H1 (cell line): ENCODE data around the gene IRGQ. TPM values are rescaled to one million over a fixed set of nuclear protein-coding genes. Genes with fewer than 3 reads are reported as not detected.

Source experiments
- ATF2 ChIP-seq: IDR thresholded peaks from 2 replicates; pipeline ENCODE4 v1.6.1; 2012; ENCODE audit warnings: low read length, inconsistent platforms
- POU5F1 ChIP-seq: IDR thresholded peaks from 2 replicates; pipeline ENCODE4 v1.6.1; 2011; ENCODE audit warnings: low read depth, mild to moderate bottlenecking, low read length, moderate library complexity
- SRF ChIP-seq: IDR thresholded peaks from 2 replicates; pipeline ENCODE4 v1.6.1; 2011; ENCODE audit warnings: mild to moderate bottlenecking, low read depth, low read length, moderate library complexity
- polyA plus RNA-seq, 7 experiments: library from polyadenylated mRNA; depleted of rRNA in 3 of 7; stranded (reverse) in 5 of 7; unstranded in 2 of 7; fragments of >200 nt in 5 of 7; fragments of 200-250 nt in 2 of 7; gene quantifications; 1 replicate in 5 of 7; 2 replicates in 1 of 7; 4 replicates in 1 of 7; pipeline versions ENCODE4 v1.2.1 to v1.2.3, GENCODE V29; 2011 to 2013; ENCODE audit warnings: missing spikeins in 2 of 7, mixed read lengths in 2 of 7
- total RNA-seq: library from RNA; stranded (reverse); fragmentation: NEBNext Ultra II Directional; extraction: Animal tissue kit (Norgen Biotek cat#: 25700); gene quantifications from 2 replicates; pipeline ENCODE4 v1.2.1, GENCODE V29; 2021
- TF ChIP-seq, protein P1 (sequence below), 3 experiments: IDR thresholded peaks; 1 replicate in 2 of 3; 2 replicates in 1 of 3; pipeline versions ENCODE4 v1.5.1 to v1.6.1; 2011; ENCODE audit warnings: low read length in 3 of 3, mild to moderate bottlenecking in 3 of 3, inconsistent platforms in 2 of 3, low read depth in 1 of 3, moderate library complexity in 1 of 3; ENCODE audit not compliant: insufficient read depth in 1 of 3; ENCODE audit errors: control extremely low read depth in 1 of 3

The IRGQ gene
- total and polyA plus RNA-seq, 2 of the 8 experiments (the other 6 are each of a cell fraction or from before 2014, with no cell fraction given): 16.0 to 42.9 TPM

- TF ChIP-seq, protein P1, sequence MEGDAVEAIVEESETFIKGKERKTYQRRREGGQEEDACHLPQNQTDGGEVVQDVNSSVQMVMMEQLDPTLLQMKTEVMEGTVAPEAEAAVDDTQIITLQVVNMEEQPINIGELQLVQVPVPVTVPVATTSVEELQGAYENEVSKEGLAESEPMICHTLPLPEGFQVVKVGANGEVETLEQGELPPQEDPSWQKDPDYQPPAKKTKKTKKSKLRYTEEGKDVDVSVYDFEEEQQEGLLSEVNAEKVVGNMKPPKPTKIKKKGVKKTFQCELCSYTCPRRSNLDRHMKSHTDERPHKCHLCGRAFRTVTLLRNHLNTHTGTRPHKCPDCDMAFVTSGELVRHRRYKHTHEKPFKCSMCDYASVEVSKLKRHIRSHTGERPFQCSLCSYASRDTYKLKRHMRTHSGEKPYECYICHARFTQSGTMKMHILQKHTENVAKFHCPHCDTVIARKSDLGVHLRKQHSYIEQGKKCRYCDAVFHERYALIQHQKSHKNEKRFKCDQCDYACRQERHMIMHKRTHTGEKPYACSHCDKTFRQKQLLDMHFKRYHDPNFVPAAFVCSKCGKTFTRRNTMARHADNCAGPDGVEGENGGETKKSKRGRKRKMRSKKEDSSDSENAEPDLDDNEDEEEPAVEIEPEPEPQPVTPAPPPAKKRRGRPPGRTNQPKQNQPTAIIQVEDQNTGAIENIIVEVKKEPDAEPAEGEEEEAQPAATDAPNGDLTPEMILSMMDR (IDR thresholded peaks at IDR 0.05; ENCODE audit: control extremely low read depth in 1 of 3, insufficient read depth in 1 of 3, low read depth in 1 of 3, low read length in 3 of 3): peak; percentile 32 to 47 (median 39)
- TF ChIP-seq ATF2 (no peak), POU5F1 (no peak), SRF (no peak)
These were observed 35.2 kb downstream of the IRGQ start (continued) for GRCh38 chr19:43560687-43561086.
